GM12878 (cell line): ENCODE results near the gene PSORS1C1. TPM values are rescaled to one million over a fixed set of nuclear protein-coding genes. Genes with fewer than 3 reads are reported as not detected.

Experiments used
- ATAC-seq: fragments of 200-7000 bp; cut with Tn5 transposase; 3 replicates; pipeline ENCODE4 v1.9.1; 2020; ENCODE audit warnings: mild to moderate bottlenecking, moderate library complexity
- BruUV-seq: library from RNA; stranded (reverse); fragments of 400-500 nt; replicated peaks from 2 replicates; lab custom pipeline; 2021; lab: Mats Ljungman, UMichigan
- CTCF ChIA-PET: fragments of 300-600 bp; sonication (Branson Sonifier 250); formaldehyde crosslinking; extraction: SDS; loops from one replicate; lab custom pipeline; 2021; ENCODE audit warnings: inconsistent platforms; lab: Yijun Ruan, JAX
- POLR2A ChIA-PET: fragments of 350-600 bp; formaldehyde crosslinking; extraction: SDS; loops from one replicate; lab custom pipeline; 2021; ENCODE audit warnings: inconsistent platforms; lab: Charles Lee
- RAD21 ChIA-PET: fragments of 300-600 bp; sonication (Branson Sonifier 250); formaldehyde crosslinking; loops from one replicate; lab custom pipeline; 2023; ENCODE audit warnings: antibody characterized with exemption; ENCODE audit not compliant: unreplicated experiment; lab: Charles Lee
- SMC1A ChIA-PET: fragments of 300-600 bp; sonication (Branson Sonifier 250); formaldehyde crosslinking; loops from one replicate; lab custom pipeline; 2023; ENCODE audit not compliant: unreplicated experiment, uncharacterized antibody; lab: Charles Lee
- DNase-seq: peaks from one replicate; pipeline ENCODE4 v3.0.0-alpha.2; 2011; ENCODE audit warnings: low read depth, low spot score
- FAIRE-seq: peaks from 3 replicates; lab custom pipeline; 2011; peaks lifted over from hg19 to GRCh38; lab: Jason Lieb, UNC
- H2AFZ ChIP-seq: 2 replicates; pipeline ENCODE4 v1.6.0; 2011; ENCODE audit warnings: low read depth, low read length, control low read depth; ENCODE audit not compliant: control insufficient read depth
- H3K27ac ChIP-seq: 2 replicates; pipeline ENCODE4 v1.5.1; 2011; ENCODE audit warnings: control low read depth; ENCODE audit not compliant: control insufficient read depth, insufficient read depth
- H3K27me3 ChIP-seq, 2 experiments: replicated peaks in 1 of 2; 2 replicates each; pipeline versions ENCODE4 v1.6.0 to v1.6.1; 2011; ENCODE audit warnings: low read length in 1 of 2; ENCODE audit not compliant: control insufficient read depth in 2 of 2, insufficient read depth in 2 of 2
- H3K36me3 ChIP-seq, 2 experiments: 2 replicates each; pipeline ENCODE4 v1.5.1; 2011; ENCODE audit warnings: low read length in 1 of 2; ENCODE audit not compliant: control insufficient read depth in 2 of 2, insufficient read depth in 2 of 2
- H3K4me1 ChIP-seq: 2 replicates; pipeline ENCODE4 v1.6.1; 2011; ENCODE audit warnings: mild to moderate bottlenecking, low read length, moderate library complexity, mixed read lengths; ENCODE audit not compliant: control insufficient read depth, insufficient read depth
- H3K4me2 ChIP-seq: 2 replicates; pipeline ENCODE4 v1.6.0; 2011; ENCODE audit warnings: control low read depth; ENCODE audit not compliant: control insufficient read depth, insufficient read depth
- H3K4me3 ChIP-seq: fragments of 200-600 bp; sonication (generic); 2 replicates; pipeline ENCODE4 v1.5.1; 2016
- H3K79me2 ChIP-seq: 2 replicates; pipeline ENCODE4 v1.6.0; 2011; ENCODE audit warnings: low read length; ENCODE audit not compliant: control insufficient read depth, insufficient read depth
- H3K9ac ChIP-seq: 2 replicates; pipeline ENCODE4 v1.8.0; 2011; ENCODE audit warnings: low read length, control low read depth, mixed read lengths; ENCODE audit not compliant: control insufficient read depth, insufficient read depth
- H3K9me3 ChIP-seq: replicated peaks from 3 replicates; pipeline ENCODE4 v1.5.1; 2011; ENCODE audit warnings: mild to moderate bottlenecking, low read length; ENCODE audit not compliant: control insufficient read depth, insufficient read depth
- H4K20me1 ChIP-seq: 2 replicates; pipeline ENCODE4 v1.6.0; 2011; ENCODE audit not compliant: control insufficient read depth, insufficient read depth
- BCLAF1 ChIP-seq: fragments of 450-650 bp; IDR thresholded peaks from 2 replicates; pipeline ENCODE4 v1.6.1; 2017; ENCODE audit warnings: antibody characterized with exemption, mild to moderate bottlenecking, moderate library complexity
- CHD2 ChIP-seq: IDR thresholded peaks from 2 replicates; pipeline ENCODE4 v1.6.1; 2011; ENCODE audit warnings: low read depth, low read length, improper control_type of control experiment, borderline replicate concordance
- EED ChIP-seq: sonication (generic); IDR thresholded peaks from 2 replicates; pipeline ENCODE4 v1.6.1; 2016; ENCODE audit warnings: antibody characterized with exemption, low read depth
- RB1 ChIP-seq: fragments of 450-650 bp; formaldehyde crosslinking; IDR thresholded peaks from 2 replicates; pipeline ENCODE4 v1.6.1; 2017; ENCODE audit warnings: mild to moderate bottlenecking, borderline replicate concordance
- ZSCAN29 ChIP-seq: fragments of 450-650 bp; IDR thresholded peaks from 2 replicates; pipeline ENCODE4 v1.6.1; 2017; ENCODE audit warnings: mild to moderate bottlenecking, moderate library complexity
- WGBS: methylation state at CpG from one replicate; pipeline ENCODE4 v1.1.6; 2016; ENCODE audit warnings: low lambda C conversion rate; ENCODE audit not compliant: insufficient replicate concordance, insufficient coverage; ENCODE audit errors: missing lambda C conversion rate; 5-methylcytosine and 5-hydroxymethylcytosine counted together
- in situ Hi-C: fragments of 300-500 bp; cut with MboI; formaldehyde crosslinking; loops from 9 replicates; pipeline ENCODE4 v1.14.3; 2018; ENCODE audit warnings: mixed read lengths
- intact Hi-C: fragments of 100-400 bp; cut with micrococcal nuclease; formaldehyde crosslinking; loops from one replicate; pipeline ENCODE4 v1.14.2; 2022; ENCODE audit not compliant: unreplicated experiment
- polyA plus RNA-seq, 11 experiments: library from polyadenylated mRNA; depleted of rRNA in 4 of 11; unstranded in 6 of 11; stranded (reverse) in 5 of 11; fragments of >200 nt; fragmentation: Nextera tagmentation in 4 of 11; fragmentation: Illumina TruSeq in 1 of 11; extraction: Ambion mirVana in 4 of 11; extraction: Trizol in 1 of 11; gene quantifications; 1 replicate in 1 of 11; 2 replicates in 10 of 11; pipeline versions ENCODE4 v1.2.1 to v1.2.3, GENCODE V29; 2011 to 2016; ENCODE audit warnings: inconsistent platforms in 2 of 11, missing spikeins in 2 of 11, low read depth in 1 of 11
- total RNA-seq, 4 experiments: library from RNA; depleted of rRNA in 3 of 4; stranded (reverse); fragments of >200 nt in 3 of 4; fragmentation: Illumina TruSeq in 1 of 4; extraction: Trizol in 1 of 4; gene quantifications; 2 replicates each; pipeline versions ENCODE4 v1.2.1 to v1.2.3, GENCODE V29; 2013 to 2021

Gene PSORS1C1
- total and polyA plus RNA-seq, 10 of the 15 experiments (the other 5 are each of a cell fraction or from before 2014, with no cell fraction given) = 0.13 to 1.00 (median 0.20) TPM; not detected in 5

GRCh38 chr6:31112478-31112877 lies 2.1 kb upstream of the PSORS1C1 start, which contains the start of gene C6orf15:
Gene C6orf15, minus strand, starts transcription at chr6:31112575. Its CDS starts 20 bp downstream, at chr6:31112555.
- 69% methylated on average over 5 of the region's 5 CpGs for WGBS
- no peaks in the 10 kb centered on the region for H3K79me2 ChIP-seq
- ChIA-PET CTCF (interaction anchor here (1.3 kb wide), 1 partner anchor 17 kb away, joined by 4 read pairs; no protein-coding TSS in a partner anchor), SMC1A (no interaction called here), RAD21 (interaction anchor here (1.3 kb wide), 1 partner anchor 23 kb away, joined by 3 read pairs; no protein-coding TSS in a partner anchor), POLR2A (interaction anchor here (0.5 kb wide), 1 partner anchor 505 kb away, joined by 4 read pairs; no protein-coding TSS in a partner anchor)
- H4K20me1 ChIP-seq = no peaks in the 10 kb centered on the region
- H3K4me1 ChIP-seq = no peaks in the 10 kb centered on the region
- H3K27ac ChIP-seq = no peak within 1 kb of the TSS
- ATAC-seq = no peak
- TF ChIP-seq BCLAF1 (no peak), EED (no peak), CHD2 (no peak), ZSCAN29 (no peak), RB1 (no peak)
- H3K9ac ChIP-seq = no peak within 1 kb of the TSS
- no peak within 1 kb of the TSS for H3K4me3 ChIP-seq
- BruUV-seq = no TSS peak
- no peak for FAIRE-seq
- H3K9me3 ChIP-seq = no peaks in the 10 kb centered on the region
- H3K27me3 ChIP-seq = peaks cover 0 to 1% of the 10 kb centered on the region in 2 experiments; a peak in 3 of 4 replicates
- in situ Hi-C loops = no loop called here
- no peak within 1 kb of the TSS for H2AFZ ChIP-seq
- H3K36me3 ChIP-seq = no peaks in the 10 kb centered on the region
- intact Hi-C loops = no loop called here
- no peak for DNase-seq
- no peak within 1 kb of the TSS for H3K4me2 ChIP-seq
